WTC11 (cell line): ENCODE data around the gene GRP.

ENCODE experiments used
- HMGA2 ChIP-seq: fragments of 250-450 bp; sonication (Bioruptor Pico); IDR thresholded peaks from 2 replicates; pipeline ENCODE4 v1.4.0; 2021; ENCODE audit warnings: mild to moderate bottlenecking, moderate library complexity
- NR1H2 ChIP-seq: sonication (generic); formaldehyde crosslinking; IDR thresholded peaks from 2 replicates; pipeline ENCODE4 v1.9.0; 2021; ENCODE audit warnings: mild to moderate bottlenecking, moderate library complexity, missing genetic modification reagents

GRCh38 chr18:59220164-59220783 lies 316 bp downstream of the GRP start:
- TF ChIP-seq HMGA2 (CRISPR knock-in tag) (no peak), NR1H2 (CRISPR knock-in tag) (no peak)
